Measurements from ENCODE around the gene RNF126.
"Not testable (repeated sequence)": the region's sequence is repeated elsewhere in the genome, so short reads cannot be mapped to it uniquely, and the experiment has no call there.

The RNF126 gene

GRCh38 chr19:611481-611868, 51.5 kb downstream of the RNF126 start:
- peak; percentile 98 for DNase-seq (ENCODE audit: low read depth)

GRCh38 chr19:610801-611480, 52.1 kb downstream of the RNF126 start:
- peak; percentile 93 for DNase-seq (ENCODE audit: low read depth)

GRCh38 chr19:610071-610800, 52.8 kb downstream of the RNF126 start:
- peak; percentile 17 for DNase-seq (ENCODE audit: low read depth)

- DNase-seq (ENCODE audit: low read depth) = no peak
These were observed 54.0 kb downstream of the RNF126 start for GRCh38 chr19:609004-609346.

GRCh38 chr19:608155-609003, 54.6 kb downstream of the RNF126 start:
- DNase-seq (ENCODE audit: low read depth) = no peak

GRCh38 chr19:607301-608154, 55.5 kb downstream of the RNF126 start:
- DNase-seq (ENCODE audit: low read depth) = no peak

- not testable (repeated sequence) for DNase-seq (ENCODE audit: low read depth)
These were observed 57.7 kb downstream of the RNF126 start for GRCh38 chr19:605061-605971.

- DNase-seq (ENCODE audit: low read depth) = no peak
These were observed 58.7 kb downstream of the RNF126 start for GRCh38 chr19:604355-604754.

GRCh38 chr19:603779-604178, 59.2 kb downstream of the RNF126 start:
- not testable (repeated sequence) for DNase-seq (ENCODE audit: low read depth)

- not testable (repeated sequence) for DNase-seq (ENCODE audit: low read depth)
These were observed 59.7 kb downstream of the RNF126 start for GRCh38 chr19:603302-603639.

- DNase-seq (ENCODE audit: low read depth) = no peak
These were observed 60.4 kb downstream of the RNF126 start for GRCh38 chr19:602391-603301.

GRCh38 chr19:601790-602189, 61.2 kb downstream of the RNF126 start:
- no peak for DNase-seq (ENCODE audit: low read depth)

GRCh38 chr19:601310-601709, 61.7 kb downstream of the RNF126 start:
- DNase-seq (ENCODE audit: low read depth) = no peak
